Measurements from ENCODE around the gene PLCB4. TPM values are rescaled to one million over a fixed set of nuclear protein-coding genes. Genes with fewer than 3 reads are reported as not detected.
A peak's percentile ranks its signal among the peaks of the same experiment; 100 is the strongest.

Gene PLCB4
- polyA plus RNA-seq, 3 donors, result not detected

GRCh38 chr20:9321007-9321406 is 252.1 kb downstream of the PLCB4 start:
- no peaks in the 10 kb centered on the region for H4K20me1 ChIP-seq (ENCODE audit: insufficient read depth, low read length)
- no peaks in the 10 kb centered on the region for H3K79me2 ChIP-seq (ENCODE audit: insufficient read depth, low read length)
- Mint-ChIP-seq H3K9me3 (peaks cover 0 to 3% (median 0%) of the 10 kb centered on the region in 7 donors), H3K4me1 (peaks cover 18% of the 10 kb centered on the region), H3K36me3 (no peaks in the 10 kb centered on the region), H3K27me3 (ENCODE audit: low read depth in 3 of 3) (peaks cover 0 to 2% (median 0%) of the 10 kb centered on the region in 3 donors), H3K27ac (no peak overlapping the region), H3K4me3 (no peak overlapping the region)
- H3K9me3 ChIP-seq (replicated peaks in 1 of 2; ENCODE audit: control insufficient read depth in 1 of 2, insufficient read depth in 1 of 2, low read length in 2 of 2), result no peaks in the 10 kb centered on the region
- H3K4me3 ChIP-seq (replicated peaks in 1 of 3; ENCODE audit: low read depth in 2 of 3, low read length in 3 of 3), result no peak overlapping the region
- no peak overlapping the region for H3K27ac ChIP-seq (ENCODE audit: low read depth in 1 of 2, low read length in 2 of 2)
- no peak for DNase-seq
- no CpG with 5 or more reads among the region's 2 CpGs for WGBS (ENCODE audit: insufficient coverage)
- no peak overlapping the region for H3K9ac ChIP-seq (ENCODE audit: insufficient read depth, low read length, poor library complexity, severe bottlenecking)
- H3K4me2 ChIP-seq (replicated peaks; ENCODE audit: extremely low read depth, low read length, poor library complexity, severe bottlenecking), result no peak overlapping the region
- H2AFZ ChIP-seq (ENCODE audit: insufficient read depth, low read depth, low read length, poor library complexity, severe bottlenecking), result peak overlapping the region; percentile 69
- no peaks in the 10 kb centered on the region for H3K36me3 ChIP-seq (replicated peaks in 1 of 2; ENCODE audit: control insufficient read depth in 1 of 2, insufficient read depth in 2 of 2, low read length in 2 of 2)
- no peaks in the 10 kb centered on the region for H3K27me3 ChIP-seq (ENCODE audit: control insufficient read depth in 2 of 2, insufficient read depth in 2 of 2, low read length in 2 of 2)
- peaks cover 5 to 12% of the 10 kb centered on the region in 2 donors for H3K4me1 ChIP-seq (ENCODE audit: control insufficient read depth in 1 of 2, insufficient read depth in 2 of 2, low read length in 2 of 2)
- intact Hi-C loops (cut with micrococcal nuclease), result no loop called here
- no peak for TF ChIP-seq CTCF (IDR thresholded peaks at IDR 0.05)

- Histone ChIP-seq H3K79me2 (ENCODE audit: insufficient read depth, low read length) (no peaks in the 10 kb centered on the region), H3K9ac (ENCODE audit: insufficient read depth, low read length, poor library complexity, severe bottlenecking) (no peak overlapping the region), H3K4me3 (replicated peaks in 1 of 3; ENCODE audit: low read depth in 2 of 3, low read length in 3 of 3) (no peak overlapping the region), H3K36me3 (replicated peaks in 1 of 2; ENCODE audit: control insufficient read depth in 1 of 2, insufficient read depth in 2 of 2, low read length in 2 of 2) (no peaks in the 10 kb centered on the region), H4K20me1 (ENCODE audit: insufficient read depth, low read length) (no peaks in the 10 kb centered on the region), H3K27ac (ENCODE audit: low read depth in 1 of 2, low read length in 2 of 2) (no peak overlapping the region), H3K4me2 (replicated peaks; ENCODE audit: extremely low read depth, low read length, poor library complexity, severe bottlenecking) (no peak overlapping the region), H2AFZ (ENCODE audit: insufficient read depth, low read depth, low read length, poor library complexity, severe bottlenecking) (no peak overlapping the region), H3K27me3 (ENCODE audit: control insufficient read depth in 2 of 2, insufficient read depth in 2 of 2, low read length in 2 of 2) (no peaks in the 10 kb centered on the region), H3K9me3 (replicated peaks in 1 of 2; ENCODE audit: control insufficient read depth in 1 of 2, insufficient read depth in 1 of 2, low read length in 2 of 2) (no peaks in the 10 kb centered on the region), H3K4me1 (ENCODE audit: control insufficient read depth in 1 of 2, insufficient read depth in 2 of 2, low read length in 2 of 2) (peaks cover 5 to 12% of the 10 kb centered on the region in 2 donors)
- WGBS (ENCODE audit: insufficient coverage), result no CpG with 5 or more reads among the region's 1 CpG
- Mint-ChIP-seq H3K4me1 (peaks cover 18% of the 10 kb centered on the region), H3K4me3 (no peak overlapping the region), H3K9me3 (peaks cover 0 to 3% (median 0%) of the 10 kb centered on the region in 7 donors), H3K27ac (no peak overlapping the region), H3K27me3 (ENCODE audit: low read depth in 3 of 3) (peaks cover 0 to 2% (median 1%) of the 10 kb centered on the region in 3 donors), H3K36me3 (no peaks in the 10 kb centered on the region)
- TF ChIP-seq CTCF (IDR thresholded peaks at IDR 0.05), result no peak
- intact Hi-C loops (cut with micrococcal nuclease), result no loop called here
- no peak for DNase-seq
These were observed 253.8 kb downstream of the PLCB4 start for GRCh38 chr20:9322661-9323060.

Measured in CD14-positive monocyte (primary cell).